HG03280 (cell line): ENCODE results near the gene TNRC18.
"Not testable (repeated sequence)": the region's sequence is repeated elsewhere in the genome, so short reads cannot be mapped to it uniquely, and the experiment has no call there.

Source experiments
- ATAC-seq: cut with Tn5 transposase; IDR thresholded peaks from one replicate; pipeline ENCODE4 v1.9.1; 2021; ENCODE audit warnings: mild to moderate bottlenecking, moderate library complexity; ENCODE audit not compliant: unreplicated experiment

Gene TNRC18

DNA sequence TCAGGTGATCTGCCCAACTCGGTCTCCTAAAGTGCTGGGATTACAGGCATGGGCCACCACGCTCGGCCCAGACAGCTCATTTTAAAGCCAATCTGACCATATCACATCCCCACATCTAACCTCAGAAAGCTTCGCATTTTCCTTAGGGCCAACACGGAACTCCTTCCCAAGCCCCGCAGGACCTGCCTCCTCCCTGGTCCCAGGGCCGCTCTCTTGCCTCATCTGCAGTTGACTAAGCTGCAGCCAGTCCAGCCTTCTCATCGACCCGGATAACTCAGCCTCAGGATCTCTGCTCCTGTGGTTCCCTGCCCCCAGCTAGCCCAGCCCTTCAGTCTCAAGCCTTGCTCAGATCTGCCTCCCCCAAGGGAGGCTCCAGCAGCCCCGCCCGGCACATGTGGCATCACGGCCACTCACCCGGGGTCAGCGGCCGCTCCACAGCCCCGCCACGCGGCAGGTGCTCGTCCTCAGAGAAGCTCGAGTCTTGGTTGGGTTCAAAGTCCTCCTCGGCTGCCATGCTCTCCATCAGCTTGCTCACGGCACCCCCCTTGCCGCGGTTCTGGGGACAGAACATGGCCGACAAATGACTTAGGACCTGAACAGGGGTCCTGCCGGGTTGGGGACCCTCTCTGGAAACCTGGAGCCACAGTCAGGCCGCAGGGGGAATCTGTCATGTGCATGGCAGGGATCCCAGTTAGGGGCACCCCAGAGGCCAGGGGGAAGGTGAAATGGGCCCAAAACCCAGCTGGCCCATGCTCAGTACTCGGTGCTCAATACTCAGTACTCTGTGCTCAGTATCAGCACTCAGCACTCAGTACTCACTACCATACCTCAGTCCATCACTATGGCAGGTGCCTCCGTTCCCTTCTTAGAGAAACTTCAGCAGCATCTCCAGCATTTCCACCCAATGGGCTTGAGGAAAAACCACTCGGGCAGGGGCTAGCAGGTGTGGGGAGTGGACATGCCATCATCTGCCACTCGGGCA, 99.5 kb downstream of the TNRC18 start:
- not testable (repeated sequence) for ATAC-seq

- no peak for ATAC-seq
These were observed 100.8 kb downstream of the TNRC18 start for GRCh38 chr7:5322621-5323410.

DNA sequence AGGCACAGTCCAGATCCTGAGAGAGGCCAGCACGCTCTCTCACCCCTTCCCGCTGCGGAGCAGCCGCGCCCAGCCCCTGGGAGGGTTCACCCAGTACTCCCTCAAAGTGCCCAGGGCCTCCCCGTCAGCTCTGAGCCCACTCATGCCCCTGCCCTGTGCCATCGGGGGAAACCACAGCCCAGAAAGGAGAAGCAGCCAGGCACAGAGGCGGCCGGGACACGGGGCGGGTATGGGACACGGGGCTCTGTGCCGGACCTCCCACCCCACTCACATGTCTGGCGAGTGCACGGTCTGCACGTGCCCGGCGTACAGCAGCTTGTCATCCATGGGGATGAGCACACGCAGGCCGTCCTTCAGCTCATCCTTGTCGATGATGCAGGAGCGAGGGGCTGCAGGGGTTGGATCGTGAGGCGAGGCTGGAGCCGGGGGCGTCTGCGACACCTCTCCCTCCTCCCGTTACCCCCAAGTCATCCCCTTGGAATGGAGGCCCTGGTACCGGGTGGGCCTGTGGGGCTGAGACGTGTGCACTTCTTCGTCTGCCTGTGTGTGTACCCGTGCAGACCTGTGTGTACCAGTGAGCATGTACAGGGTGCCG, 102.7 kb downstream of the TNRC18 start:
- ATAC-seq, result no peak

GRCh38 chr7:5320391-5320790, 103.2 kb downstream of the TNRC18 start:
- no peak for ATAC-seq

GRCh38 chr7:5318613-5319012, 105.0 kb downstream of the TNRC18 start:
- ATAC-seq, result not testable (repeated sequence)

- no peak for ATAC-seq
These were observed 107.9 kb downstream of the TNRC18 start for GRCh38 chr7:5315761-5316160.

DNA sequence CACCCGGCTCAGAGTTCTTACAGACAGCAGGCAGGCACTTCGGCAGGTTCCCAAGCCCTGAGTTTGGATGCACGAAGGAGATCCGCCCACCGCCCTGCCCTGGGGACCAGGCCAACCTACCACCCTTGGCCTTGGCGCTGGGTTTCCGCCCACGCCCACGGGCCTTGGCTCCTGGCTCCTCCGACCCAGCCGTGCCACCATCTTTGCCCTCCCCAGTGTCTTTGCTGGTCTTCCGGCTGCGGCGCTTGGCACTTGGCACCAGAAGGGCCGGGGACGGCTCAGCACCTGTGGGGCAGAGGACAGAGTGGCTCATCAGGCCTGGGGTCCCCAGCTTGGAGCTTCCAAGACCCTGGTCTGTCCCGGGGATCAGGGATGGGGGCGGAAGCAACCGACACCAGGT, 108.8 kb downstream of the TNRC18 start:
- ATAC-seq, result no peak

DNA sequence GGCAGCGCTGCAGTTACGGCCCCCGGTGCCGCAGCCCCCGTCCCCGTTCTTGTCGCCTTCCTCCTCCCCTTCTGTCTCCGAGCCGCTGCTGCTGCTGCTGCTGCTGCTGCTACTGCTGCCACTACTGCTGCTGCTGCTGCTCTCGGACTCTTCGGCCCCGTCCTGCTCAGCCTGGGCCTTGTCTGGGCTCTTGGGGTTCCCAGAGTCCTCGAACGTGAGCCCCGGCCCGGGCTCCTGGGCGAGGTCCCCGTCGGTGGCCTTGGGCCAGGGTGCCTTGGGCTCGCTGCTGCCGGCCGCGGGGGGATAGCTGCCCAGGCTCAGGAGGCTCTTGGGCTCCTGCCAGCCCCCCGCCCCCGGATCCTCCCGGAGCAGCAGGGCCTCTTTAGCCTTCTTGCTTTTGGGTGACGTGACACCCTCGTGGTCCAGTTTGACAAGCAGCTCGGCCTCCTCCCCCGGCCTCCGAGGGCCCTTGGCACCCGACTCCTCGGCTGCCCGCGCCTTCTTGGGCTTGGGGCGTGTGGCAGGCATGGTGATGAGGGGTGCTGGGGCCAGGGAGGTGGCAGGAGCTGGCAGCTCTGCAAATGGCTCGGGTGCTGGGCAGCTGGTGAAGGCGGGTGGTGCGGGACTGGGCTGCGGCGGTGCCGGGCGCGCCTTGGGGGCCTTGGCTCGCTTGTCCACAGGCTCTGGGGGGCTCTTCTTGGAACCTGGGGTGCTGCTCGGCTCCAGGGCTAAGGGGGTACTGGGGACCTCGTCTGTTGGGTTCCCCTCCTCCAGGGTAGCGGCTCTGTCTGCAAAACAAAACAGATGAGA, 110.4 kb downstream of the TNRC18 start:
- ATAC-seq, result not testable (repeated sequence)

- not testable (repeated sequence) for ATAC-seq
These were observed 111.2 kb downstream of the TNRC18 start for GRCh38 chr7:5312276-5313070.

DNA sequence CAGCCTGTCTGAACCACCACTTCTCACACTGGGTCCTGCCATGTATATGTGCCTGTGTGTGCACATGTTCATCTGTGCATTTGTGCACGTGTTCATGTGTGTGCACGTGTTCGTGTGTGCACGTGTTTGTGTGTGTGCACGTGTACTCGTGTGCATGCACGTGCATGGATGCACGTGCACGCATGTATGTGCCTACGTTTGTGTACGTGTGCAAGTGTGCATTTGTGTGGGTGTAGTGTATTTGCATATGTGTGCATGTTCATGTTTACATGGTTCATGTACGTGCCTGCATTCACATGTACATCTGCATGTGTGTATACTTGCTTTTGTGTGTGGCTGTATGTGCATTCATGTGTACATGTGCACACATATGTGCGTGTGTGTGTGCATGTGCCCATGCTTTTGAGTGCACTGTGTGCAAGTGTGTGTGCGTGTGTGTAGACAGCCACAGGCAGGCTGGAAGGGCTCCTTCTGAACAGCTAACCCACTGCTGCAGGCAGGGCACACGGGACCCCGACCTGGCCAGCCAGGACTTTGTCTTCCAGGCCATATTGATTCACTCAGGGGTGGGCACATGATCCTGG, 112.7 kb downstream of the TNRC18 start:
- no peak for ATAC-seq

DNA sequence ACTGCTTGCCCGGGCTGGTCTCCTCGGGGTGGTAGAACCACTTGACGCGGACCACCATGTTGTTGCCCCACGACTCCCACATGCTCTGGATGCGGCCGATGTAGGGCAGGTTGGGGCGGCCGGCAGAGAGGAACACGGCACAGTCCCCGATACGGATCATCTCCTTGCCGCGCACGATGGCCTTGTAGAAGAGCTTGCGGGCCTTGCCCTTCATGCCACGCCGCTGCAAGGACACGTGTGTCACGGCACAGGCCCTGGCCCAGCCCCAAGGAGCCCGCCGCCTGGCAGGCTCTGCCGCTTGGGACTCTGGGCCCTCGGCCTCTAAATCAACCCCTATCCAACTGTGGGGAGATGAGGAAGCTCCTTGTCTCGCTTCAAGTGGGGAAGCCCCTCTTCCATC, 114.5 kb downstream of the TNRC18 start:
- no peak for ATAC-seq

DNA sequence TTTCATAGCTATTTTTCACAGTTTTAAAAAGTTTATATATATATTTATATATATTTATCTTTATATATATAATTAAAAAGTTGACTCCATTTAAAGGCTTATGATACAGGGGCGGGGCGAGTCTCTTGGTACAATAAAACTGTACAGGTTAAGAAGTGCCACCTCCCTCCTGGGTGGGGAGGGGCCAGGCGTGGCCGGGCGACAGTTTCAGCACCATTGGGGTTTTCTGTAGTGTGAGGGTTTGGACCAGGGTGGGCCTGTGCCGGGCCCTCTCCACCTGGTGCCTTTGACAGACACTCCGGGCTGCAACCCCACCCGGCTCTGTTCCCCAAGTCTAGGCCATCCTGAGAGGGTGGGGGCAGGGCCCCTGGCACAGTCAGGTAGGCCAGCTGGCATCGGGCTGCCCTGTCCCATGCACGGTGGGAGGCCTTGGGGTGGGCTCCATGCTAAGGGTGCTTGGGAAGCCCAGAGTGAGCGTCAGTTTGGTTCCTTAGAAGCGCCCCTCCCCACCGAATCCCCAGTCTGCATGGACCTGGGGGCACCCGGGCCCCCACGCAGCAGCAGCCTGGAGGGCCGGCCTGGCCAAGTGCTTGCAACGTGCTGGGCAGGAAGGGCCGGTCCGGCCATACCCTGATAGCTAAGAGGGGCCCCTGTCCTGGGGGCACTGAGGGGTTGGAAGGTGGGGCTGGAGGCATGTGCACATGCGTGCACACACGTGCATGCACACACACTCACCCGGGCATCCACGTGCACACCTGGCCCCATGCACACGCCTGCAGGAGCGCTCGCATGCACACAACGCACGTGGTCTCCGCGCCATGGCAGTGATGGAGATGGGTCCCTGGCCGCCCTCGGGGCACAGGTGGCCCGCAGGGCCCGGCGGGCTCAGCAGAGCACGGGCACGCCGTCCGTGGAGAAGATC, 116.2 kb downstream of the TNRC18 start:
- not testable (repeated sequence) for ATAC-seq

GRCh38 chr7:5305050-5305449, 118.6 kb downstream of the TNRC18 start:
- ATAC-seq, result not testable (repeated sequence)

DNA sequence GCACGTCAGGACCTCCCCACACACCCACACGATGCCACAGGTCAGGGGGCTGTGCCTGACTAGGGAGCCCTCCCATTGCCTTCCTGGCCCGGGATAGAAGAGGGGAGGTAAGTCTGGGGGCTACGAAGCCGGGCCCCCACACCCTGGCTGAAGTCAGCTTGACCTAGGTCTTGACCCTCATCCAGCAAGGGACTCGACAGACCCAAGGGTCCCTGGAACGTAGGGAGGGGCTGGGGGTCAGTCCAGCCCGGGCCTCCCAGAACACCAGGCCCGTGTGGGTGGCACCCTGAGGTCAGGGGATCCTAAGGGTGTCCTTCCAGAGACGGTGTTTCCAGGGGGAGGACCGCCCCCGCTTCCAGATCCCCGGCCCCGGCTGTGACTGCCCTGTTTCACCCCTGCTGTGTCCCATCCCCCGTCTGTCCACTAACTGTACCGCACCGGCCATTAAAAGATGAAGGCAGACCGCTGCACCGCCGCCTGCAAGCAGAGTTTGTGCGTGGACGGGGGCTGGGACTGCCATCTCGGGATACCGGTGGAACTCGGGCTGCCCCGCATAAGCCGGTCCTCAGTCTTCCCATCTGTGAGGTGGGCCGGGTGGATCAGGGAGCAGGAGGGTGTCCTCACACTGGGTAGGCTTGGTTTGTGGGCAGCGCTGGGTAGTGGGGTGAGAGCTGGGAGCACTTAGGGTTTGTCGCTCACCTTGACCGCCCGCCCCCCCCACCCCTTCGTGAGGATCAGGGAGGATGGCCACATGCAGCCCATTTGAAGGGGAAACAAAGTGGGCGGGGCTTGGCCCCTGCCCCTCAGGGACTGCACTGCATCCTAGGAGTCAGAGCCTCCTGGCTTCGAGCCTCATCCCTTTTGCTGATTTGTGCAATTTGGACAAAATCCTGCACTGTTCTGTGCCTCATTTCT, 119.8 kb downstream of the TNRC18 start:
- no peak for ATAC-seq

- ATAC-seq, result no peak
These were observed 120.6 kb downstream of the TNRC18 start for GRCh38 chr7:5303061-5303460.

DNA sequence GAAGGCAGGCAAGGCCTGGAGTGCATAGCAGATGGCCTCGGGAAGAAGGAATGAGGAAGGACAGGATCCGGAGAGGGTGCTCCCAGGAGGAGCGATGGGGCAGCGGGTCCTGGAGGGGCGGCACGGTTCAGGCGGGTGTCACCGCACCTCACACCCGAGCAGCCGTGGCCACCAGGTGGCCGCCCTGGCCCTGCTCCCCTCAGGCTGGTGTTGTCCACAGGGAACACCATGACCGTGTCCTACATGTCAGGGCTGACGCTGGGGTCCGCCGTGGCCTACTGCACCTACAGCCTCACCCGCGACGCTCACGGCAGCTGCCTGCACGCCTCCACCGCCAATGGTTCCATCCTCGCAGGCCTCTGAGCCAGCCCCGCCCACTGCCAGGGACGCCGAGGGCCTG, 121.1 kb downstream of the TNRC18 start:
- ATAC-seq, result no peak

DNA sequence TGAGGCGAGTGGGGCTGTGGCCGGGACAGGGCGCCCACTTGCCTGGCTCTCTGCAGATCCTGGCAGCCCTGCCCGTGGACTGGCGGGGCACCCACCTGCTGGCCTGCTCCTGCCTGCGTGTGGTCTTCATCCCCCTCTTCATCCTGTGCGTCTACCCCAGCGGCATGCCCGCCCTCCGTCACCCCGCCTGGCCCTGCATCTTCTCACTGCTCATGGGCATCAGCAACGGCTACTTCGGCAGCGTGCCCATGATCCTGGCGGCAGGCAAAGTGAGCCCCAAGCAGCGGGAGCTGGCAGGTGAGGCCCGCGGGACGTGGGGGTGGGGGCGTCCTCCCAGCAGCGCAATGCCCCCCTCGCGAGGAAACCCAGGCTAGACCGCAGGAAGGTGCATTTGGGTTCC, 123.3 kb downstream of the TNRC18 start:
- ATAC-seq, result no peak
